Measurements from ENCODE around the gene SLC43A2. TPM values are rescaled to one million over a fixed set of nuclear protein-coding genes. Genes with fewer than 3 reads are reported as not detected.

Gene SLC43A2
- total and polyA plus RNA-seq, 2 of the 13 experiments (the other 11 are each of a cell fraction or from before 2014, with no cell fraction given), result 7.3 to 20.0 TPM

DNA sequence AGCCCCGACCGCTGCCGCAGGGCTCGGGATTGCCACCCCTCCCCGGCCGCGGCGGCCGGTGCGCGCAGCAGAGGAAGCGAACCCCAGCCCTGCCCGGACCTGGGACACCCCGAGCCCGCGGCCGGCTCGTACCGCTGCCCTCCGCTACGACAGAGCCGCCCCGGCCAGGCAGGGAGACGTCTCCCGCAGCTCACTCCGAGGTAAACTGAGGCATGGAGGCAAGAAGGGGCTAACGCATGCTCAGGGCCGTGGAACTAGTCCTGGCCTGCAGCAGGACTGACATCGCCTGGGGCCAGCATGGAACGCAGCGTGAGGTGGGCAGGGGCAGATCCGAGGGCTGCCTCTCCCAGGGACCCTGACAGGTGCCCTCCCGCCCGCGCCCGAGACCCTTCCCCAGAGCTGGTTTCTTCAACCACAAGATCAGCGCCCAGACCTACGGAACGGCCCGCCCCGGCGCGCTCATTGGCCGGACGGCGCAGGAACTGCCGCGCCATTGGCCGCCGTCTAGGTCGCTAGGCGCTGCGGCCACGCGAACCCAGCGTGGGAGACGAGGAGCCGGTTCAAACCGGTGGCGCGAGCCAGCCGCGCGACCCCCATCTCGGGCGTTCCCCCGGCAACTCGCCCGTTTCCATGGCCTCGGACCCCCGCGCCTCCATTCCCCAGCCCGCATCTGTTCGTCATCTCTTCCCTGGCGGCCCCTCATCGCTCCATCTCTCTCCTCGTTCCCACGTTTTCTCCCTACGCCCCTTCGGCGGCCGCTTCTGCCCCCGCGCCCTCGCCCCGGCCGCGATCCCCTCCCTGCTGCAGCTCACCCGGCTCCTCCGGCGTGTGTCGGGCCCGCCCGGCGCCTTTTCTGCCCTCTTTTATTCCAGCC is at the start of gene SLC43A2 (continued):
- TF ChIP-seq, protein P1, sequence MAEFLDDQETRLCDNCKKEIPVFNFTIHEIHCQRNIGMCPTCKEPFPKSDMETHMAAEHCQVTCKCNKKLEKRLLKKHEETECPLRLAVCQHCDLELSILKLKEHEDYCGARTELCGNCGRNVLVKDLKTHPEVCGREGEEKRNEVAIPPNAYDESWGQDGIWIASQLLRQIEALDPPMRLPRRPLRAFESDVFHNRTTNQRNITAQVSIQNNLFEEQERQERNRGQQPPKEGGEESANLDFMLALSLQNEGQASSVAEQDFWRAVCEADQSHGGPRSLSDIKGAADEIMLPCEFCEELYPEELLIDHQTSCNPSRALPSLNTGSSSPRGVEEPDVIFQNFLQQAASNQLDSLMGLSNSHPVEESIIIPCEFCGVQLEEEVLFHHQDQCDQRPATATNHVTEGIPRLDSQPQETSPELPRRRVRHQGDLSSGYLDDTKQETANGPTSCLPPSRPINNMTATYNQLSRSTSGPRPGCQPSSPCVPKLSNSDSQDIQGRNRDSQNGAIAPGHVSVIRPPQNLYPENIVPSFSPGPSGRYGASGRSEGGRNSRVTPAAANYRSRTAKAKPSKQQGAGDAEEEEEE (CRISPR knock-in tag; IDR thresholded peaks at IDR 0.05; ENCODE audit: borderline replicate concordance), result no peak
- TF ChIP-seq, protein P2, sequence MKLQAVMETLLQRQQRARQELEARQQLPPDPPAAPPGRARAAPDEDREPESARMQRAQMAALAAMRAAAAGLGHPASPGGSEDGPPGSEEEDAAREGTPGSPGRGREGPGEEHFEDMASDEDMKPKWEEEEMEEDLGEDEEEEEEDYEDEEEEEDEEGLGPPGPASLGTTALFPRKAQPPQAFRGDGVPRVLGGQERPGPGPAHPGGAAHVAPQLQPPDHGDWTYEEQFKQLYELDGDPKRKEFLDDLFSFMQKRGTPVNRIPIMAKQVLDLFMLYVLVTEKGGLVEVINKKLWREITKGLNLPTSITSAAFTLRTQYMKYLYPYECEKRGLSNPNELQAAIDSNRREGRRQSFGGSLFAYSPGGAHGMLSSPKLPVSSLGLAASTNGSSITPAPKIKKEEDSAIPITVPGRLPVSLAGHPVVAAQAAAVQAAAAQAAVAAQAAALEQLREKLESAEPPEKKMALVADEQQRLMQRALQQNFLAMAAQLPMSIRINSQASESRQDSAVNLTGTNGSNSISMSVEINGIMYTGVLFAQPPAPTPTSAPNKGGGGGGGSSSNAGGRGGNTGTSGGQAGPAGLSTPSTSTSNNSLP (IDR thresholded peaks at IDR 0.05; ENCODE audit: low read depth, low read length), result no peak
- TF ChIP-seq ZNF205 (CRISPR knock-in tag; IDR thresholded peaks at IDR 0.05) (no peak), ZNF709 (CRISPR knock-in tag; IDR thresholded peaks at IDR 0.05) (no peak), KLF12 (CRISPR knock-in tag; IDR thresholded peaks at IDR 0.05; ENCODE audit: borderline replicate concordance) (no peak), ZNF605 (CRISPR knock-in tag; IDR thresholded peaks at IDR 0.05) (no peak; the same call in none of the 2 replicates), HDAC2 (CRISPR knock-in tag; IDR thresholded peaks at IDR 0.05) (no peak), ZSCAN31 (CRISPR knock-in tag; IDR thresholded peaks at IDR 0.05; ENCODE audit: low read depth) (no peak; the same call in 1 of the 2 replicates), ZIK1 (CRISPR knock-in tag; IDR thresholded peaks at IDR 0.05; ENCODE audit: borderline replicate concordance, low read depth) (peak; percentile 92), ZNF382 (CRISPR knock-in tag; IDR thresholded peaks at IDR 0.05; ENCODE audit: borderline replicate concordance) (no peak), ZNF121 (CRISPR knock-in tag; IDR thresholded peaks at IDR 0.05) (no peak), ZNF839 (CRISPR knock-in tag; IDR thresholded peaks at IDR 0.05; ENCODE audit: borderline replicate concordance) (0 out of 2 replicates have a peak, but pooled peaks have one; percentile 28), ZNF3 (CRISPR knock-in tag; IDR thresholded peaks at IDR 0.05) (no peak), RCOR2 (CRISPR knock-in tag; IDR thresholded peaks at IDR 0.05) (no peak), SRSF1 (optimal IDR thresholded peaks at IDR 0.05; ENCODE audit: low read depth, low read length) (no peak), ZZZ3 (CRISPR knock-in tag; IDR thresholded peaks at IDR 0.05; ENCODE audit: borderline replicate concordance) (no peak), FOXC1 (CRISPR knock-in tag; IDR thresholded peaks at IDR 0.05; ENCODE audit: borderline replicate concordance) (no peak; the same call in 1 of the 2 replicates)
- TF ChIP-seq, protein P3, sequence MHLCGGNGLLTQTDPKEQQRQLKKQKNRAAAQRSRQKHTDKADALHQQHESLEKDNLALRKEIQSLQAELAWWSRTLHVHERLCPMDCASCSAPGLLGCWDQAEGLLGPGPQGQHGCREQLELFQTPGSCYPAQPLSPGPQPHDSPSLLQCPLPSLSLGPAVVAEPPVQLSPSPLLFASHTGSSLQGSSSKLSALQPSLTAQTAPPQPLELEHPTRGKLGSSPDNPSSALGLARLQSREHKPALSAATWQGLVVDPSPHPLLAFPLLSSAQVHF (CRISPR knock-in tag; IDR thresholded peaks at IDR 0.05), result no peak
- TF ChIP-seq, protein P4, sequence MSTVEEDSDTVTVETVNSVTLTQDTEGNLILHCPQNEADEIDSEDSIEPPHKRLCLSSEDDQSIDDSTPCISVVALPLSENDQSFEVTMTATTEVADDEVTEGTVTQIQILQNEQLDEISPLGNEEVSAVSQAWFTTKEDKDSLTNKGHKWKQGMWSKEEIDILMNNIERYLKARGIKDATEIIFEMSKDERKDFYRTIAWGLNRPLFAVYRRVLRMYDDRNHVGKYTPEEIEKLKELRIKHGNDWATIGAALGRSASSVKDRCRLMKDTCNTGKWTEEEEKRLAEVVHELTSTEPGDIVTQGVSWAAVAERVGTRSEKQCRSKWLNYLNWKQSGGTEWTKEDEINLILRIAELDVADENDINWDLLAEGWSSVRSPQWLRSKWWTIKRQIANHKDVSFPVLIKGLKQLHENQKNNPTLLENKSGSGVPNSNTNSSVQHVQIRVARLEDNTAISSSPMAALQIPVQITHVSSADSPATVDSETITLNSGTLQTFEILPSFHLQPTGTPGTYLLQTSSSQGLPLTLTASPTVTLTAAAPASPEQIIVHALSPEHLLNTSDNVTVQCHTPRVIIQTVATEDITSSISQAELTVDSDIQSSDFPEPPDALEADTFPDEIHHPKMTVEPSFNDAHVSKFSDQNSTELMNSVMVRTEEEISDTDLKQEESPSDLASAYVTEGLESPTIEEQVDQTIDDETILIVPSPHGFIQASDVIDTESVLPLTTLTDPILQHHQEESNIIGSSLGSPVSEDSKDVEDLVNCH (CRISPR knock-in tag; IDR thresholded peaks at IDR 0.05), result no peak
- TF ChIP-seq, protein P5, sequence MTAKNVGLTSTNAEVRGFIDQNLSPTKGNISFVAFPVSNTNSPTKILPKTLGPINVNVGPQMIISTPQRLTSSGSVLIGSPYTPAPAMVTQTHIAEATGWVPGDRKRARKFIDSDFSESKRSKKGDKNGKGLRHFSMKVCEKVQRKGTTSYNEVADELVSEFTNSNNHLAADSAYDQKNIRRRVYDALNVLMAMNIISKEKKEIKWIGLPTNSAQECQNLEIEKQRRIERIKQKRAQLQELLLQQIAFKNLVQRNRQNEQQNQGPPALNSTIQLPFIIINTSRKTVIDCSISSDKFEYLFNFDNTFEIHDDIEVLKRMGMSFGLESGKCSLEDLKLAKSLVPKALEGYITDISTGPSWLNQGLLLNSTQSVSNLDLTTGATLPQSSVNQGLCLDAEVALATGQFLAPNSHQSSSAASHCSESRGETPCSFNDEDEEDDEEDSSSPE (CRISPR knock-in tag; IDR thresholded peaks at IDR 0.05), result no peak; the same call in none of the 2 replicates

Data from HepG2 (cell line).